Astrocyte of the spinal cord (primary cell): Measurements from ENCODE around the gene NDUFB3.

Source experiments
- DNase-seq: peaks from one replicate; pipeline ENCODE4 v3.0.0; 2011; ENCODE audit warnings: low read depth, low spot score
- H3K4me3 ChIP-seq: 2 replicates; pipeline ENCODE4 v1.5.1; 2011; ENCODE audit warnings: low read depth, mild to moderate bottlenecking, low read length, moderate library complexity
- in situ Hi-C: cut with HindIII; loops from 2 replicates; pipeline ENCODE4 v1.10.0; 2017; ENCODE audit warnings: low sequenced_read_pairs
- TF ChIP-seq, protein P1 (sequence below): IDR thresholded peaks from 2 replicates; pipeline ENCODE4 v1.5.1; 2012; ENCODE audit warnings: low read depth, mild to moderate bottlenecking, low read length, inconsistent platforms

The NDUFB3 gene

GRCh38 chr2:201064797-201065329 lies 6.9 kb upstream of the NDUFB3 start:
- in situ Hi-C loops: no loop called here
- TF ChIP-seq, protein P1, sequence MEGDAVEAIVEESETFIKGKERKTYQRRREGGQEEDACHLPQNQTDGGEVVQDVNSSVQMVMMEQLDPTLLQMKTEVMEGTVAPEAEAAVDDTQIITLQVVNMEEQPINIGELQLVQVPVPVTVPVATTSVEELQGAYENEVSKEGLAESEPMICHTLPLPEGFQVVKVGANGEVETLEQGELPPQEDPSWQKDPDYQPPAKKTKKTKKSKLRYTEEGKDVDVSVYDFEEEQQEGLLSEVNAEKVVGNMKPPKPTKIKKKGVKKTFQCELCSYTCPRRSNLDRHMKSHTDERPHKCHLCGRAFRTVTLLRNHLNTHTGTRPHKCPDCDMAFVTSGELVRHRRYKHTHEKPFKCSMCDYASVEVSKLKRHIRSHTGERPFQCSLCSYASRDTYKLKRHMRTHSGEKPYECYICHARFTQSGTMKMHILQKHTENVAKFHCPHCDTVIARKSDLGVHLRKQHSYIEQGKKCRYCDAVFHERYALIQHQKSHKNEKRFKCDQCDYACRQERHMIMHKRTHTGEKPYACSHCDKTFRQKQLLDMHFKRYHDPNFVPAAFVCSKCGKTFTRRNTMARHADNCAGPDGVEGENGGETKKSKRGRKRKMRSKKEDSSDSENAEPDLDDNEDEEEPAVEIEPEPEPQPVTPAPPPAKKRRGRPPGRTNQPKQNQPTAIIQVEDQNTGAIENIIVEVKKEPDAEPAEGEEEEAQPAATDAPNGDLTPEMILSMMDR: no peak
- no peak for DNase-seq
- no peak overlapping the region for H3K4me3 ChIP-seq

GRCh38 chr2:201070948-201071478 lies 788 bp upstream of the NDUFB3 start:
- in situ Hi-C loops: no loop called here
- TF ChIP-seq, protein P1: no peak
- peak overlapping the region; percentile 94 for H3K4me3 ChIP-seq
- peak; percentile 15 for DNase-seq

DNA sequence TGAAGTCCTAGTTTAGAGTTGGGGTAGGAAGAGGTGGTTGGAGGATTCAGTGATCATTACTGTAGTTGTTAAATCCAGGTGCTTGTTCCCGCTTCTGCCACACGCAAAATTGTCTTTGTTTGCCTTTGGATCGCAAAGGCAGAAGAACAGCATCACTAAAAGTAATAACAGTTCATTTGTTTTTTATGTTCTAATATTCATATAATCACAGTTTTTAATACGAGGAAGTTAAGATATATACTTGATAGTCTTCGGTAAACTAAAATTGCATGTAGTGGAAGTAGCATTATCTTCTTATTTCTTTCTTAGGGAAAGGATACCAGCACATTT lies 365 bp downstream of the NDUFB3 start:
- no peak for DNase-seq
- in situ Hi-C loops: no loop called here
- TF ChIP-seq, protein P1: no peak
- H3K4me3 ChIP-seq: peak overlapping the region; percentile 94

GRCh38 chr2:201073071-201073470 lies 1.3 kb downstream of the NDUFB3 start:
- in situ Hi-C loops: no loop called here
- H3K4me3 ChIP-seq: no peak overlapping the region
- TF ChIP-seq, protein P1: no peak
- DNase-seq: no peak

- in situ Hi-C loops: no loop called here
- DNase-seq: no peak
- TF ChIP-seq, protein P1: no peak
- H3K4me3 ChIP-seq: no peak overlapping the region
These were observed 3.2 kb downstream of the NDUFB3 start for GRCh38 chr2:201074996-201075395.

DNA sequence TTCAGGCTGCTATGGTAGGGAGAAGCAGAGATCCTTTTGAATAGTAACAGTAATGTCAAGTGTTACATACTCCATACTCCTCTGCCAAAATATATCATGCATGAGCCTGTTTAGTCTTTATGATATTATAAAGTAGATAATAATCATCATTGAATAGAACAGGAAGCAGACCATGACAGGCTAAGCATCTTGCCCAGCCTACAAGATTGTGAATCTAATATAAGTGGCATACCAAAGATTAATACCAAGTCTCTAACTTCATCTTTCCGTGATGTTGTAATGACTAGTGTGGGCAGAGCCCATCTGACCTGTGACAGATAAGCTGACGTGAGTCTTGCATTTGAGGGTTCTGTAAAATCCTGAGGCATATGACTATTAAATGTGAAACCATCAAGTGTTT lies 13.1 kb downstream of the NDUFB3 start:
- DNase-seq: no peak
- in situ Hi-C loops: no loop called here
- TF ChIP-seq, protein P1: no peak
- no peak overlapping the region for H3K4me3 ChIP-seq
